DOHH2 (cell line): Measurements from ENCODE around the gene FAM20A.
"Not testable (repeated sequence)": the region's sequence is repeated elsewhere in the genome, so short reads cannot be mapped to it uniquely, and the experiment has no call there.

Experiments used
- H3F3A ChIP-seq: fragments of 200-600 bp; sonication (generic), shearing (Covaris generic); 2 replicates; pipeline ENCODE4 v1.6.0; 2016; ENCODE audit warnings: antibody characterized with exemption, mild to moderate bottlenecking; ENCODE audit not compliant: control insufficient read depth, insufficient read depth
- H3K27ac ChIP-seq: fragments of 200-600 bp; sonication (generic); 2 replicates; pipeline ENCODE4 v1.5.1; 2014; ENCODE audit warnings: low read depth, mild to moderate bottlenecking, low read length, moderate library complexity
- H3K27me3 ChIP-seq: fragments of 200-600 bp; sonication (generic); 2 replicates; pipeline ENCODE4 v1.6.1; 2014; ENCODE audit warnings: mild to moderate bottlenecking, low read length, mixed read lengths; ENCODE audit not compliant: control insufficient read depth
- H3K36me3 ChIP-seq: fragments of 200-600 bp; sonication (generic); 2 replicates; pipeline ENCODE4 v1.6.1; 2014; ENCODE audit warnings: mild to moderate bottlenecking, low read length, moderate library complexity, mixed read lengths; ENCODE audit not compliant: control insufficient read depth
- H3K4me1 ChIP-seq: fragments of 200-600 bp; sonication (generic); 2 replicates; pipeline ENCODE4 v1.6.1; 2014; ENCODE audit warnings: mild to moderate bottlenecking, low read length, mixed read lengths; ENCODE audit not compliant: control insufficient read depth
- H3K4me2 ChIP-seq: fragments of 200-600 bp; sonication (generic); 2 replicates; pipeline ENCODE4 v1.6.0; 2014; ENCODE audit warnings: mild to moderate bottlenecking, low read length, moderate library complexity
- H3K4me3 ChIP-seq: fragments of 200-600 bp; sonication (generic); 2 replicates; pipeline ENCODE4 v1.5.1; 2014; ENCODE audit warnings: mild to moderate bottlenecking, low read length, mixed read lengths
- H3K79me2 ChIP-seq: fragments of 200-600 bp; sonication (generic); 2 replicates; pipeline ENCODE4 v1.6.1; 2014; ENCODE audit warnings: mild to moderate bottlenecking, low read length, mixed read lengths; ENCODE audit not compliant: control insufficient read depth
- H3K9me2 ChIP-seq: fragments of 200-600 bp; sonication (generic); replicated peaks from 2 replicates; pipeline ENCODE4 v1.6.1; 2014; ENCODE audit warnings: mild to moderate bottlenecking, low read length, mixed read lengths; ENCODE audit not compliant: control insufficient read depth
- H3K9me3 ChIP-seq: fragments of 200-600 bp; sonication (generic); 2 replicates; pipeline ENCODE4 v1.6.1; 2014; ENCODE audit warnings: antibody characterized with exemption, low read length, mixed read lengths; ENCODE audit not compliant: control insufficient read depth, insufficient read depth
- H4K20me1 ChIP-seq: fragments of 200-600 bp; sonication (generic); 2 replicates; pipeline ENCODE4 v1.6.0; 2014; ENCODE audit warnings: low read depth, mild to moderate bottlenecking, antibody characterized with exemption, low read length, moderate library complexity; ENCODE audit not compliant: control insufficient read depth, insufficient read depth
- CTCF ChIP-seq: fragments of 200-600 bp; sonication (generic); IDR thresholded peaks from one replicate; pipeline ENCODE4 v1.5.1; 2014; ENCODE audit warnings: antibody characterized with exemption, mild to moderate bottlenecking, low read depth, low read length; ENCODE audit not compliant: poor library complexity, severe bottlenecking
- EZH2phosphoT487 ChIP-seq: fragments of 200-600 bp; sonication (generic); IDR thresholded peaks from 2 replicates; pipeline ENCODE4 v1.6.1; 2017; ENCODE audit warnings: borderline replicate concordance, mild to moderate bottlenecking, antibody characterized with exemption, low read length, moderate library complexity, mixed read lengths

The FAM20A gene

GRCh38 chr17:68587026-68587425 is 14.1 kb downstream of the FAM20A start:
- H3K27me3 ChIP-seq = no peaks in the 10 kb centered on the region
- H3K9me3 ChIP-seq = no peaks in the 10 kb centered on the region
- H3K36me3 ChIP-seq = no peaks in the 10 kb centered on the region
- H3K4me2 ChIP-seq = no peak overlapping the region
- no peak overlapping the region for H3K4me3 ChIP-seq
- no peaks in the 10 kb centered on the region for H3F3A ChIP-seq
- H3K27ac ChIP-seq = no peak overlapping the region
- no peaks in the 10 kb centered on the region for H3K4me1 ChIP-seq
- H4K20me1 ChIP-seq = no peaks in the 10 kb centered on the region
- TF ChIP-seq CTCF (no peak), EZH2phosphoT487 (no peak)
- H3K79me2 ChIP-seq = no peaks in the 10 kb centered on the region
- no peaks in the 10 kb centered on the region for H3K9me2 ChIP-seq

- Histone ChIP-seq H3K9me3 (no peaks in the 10 kb centered on the region), H3K4me3 (no peak overlapping the region), H3K36me3 (no peaks in the 10 kb centered on the region), H3K27ac (no peak overlapping the region), H3F3A (no peaks in the 10 kb centered on the region), H3K4me2 (no peak overlapping the region), H4K20me1 (no peaks in the 10 kb centered on the region), H3K79me2 (no peaks in the 10 kb centered on the region), H3K9me2 (no peaks in the 10 kb centered on the region), H3K4me1 (no peaks in the 10 kb centered on the region), H3K27me3 (no peaks in the 10 kb centered on the region)
- no peak for TF ChIP-seq CTCF
- TF ChIP-seq EZH2phosphoT487 = no peak
Observed at GRCh38 chr17:68585643-68586042, 15.5 kb downstream of the FAM20A start.

- TF ChIP-seq EZH2phosphoT487 = no peak
- TF ChIP-seq CTCF = no peak
- Histone ChIP-seq H3F3A (no peaks in the 10 kb centered on the region), H3K9me3 (no peaks in the 10 kb centered on the region), H3K4me3 (no peak overlapping the region), H3K4me2 (no peak overlapping the region), H3K27ac (no peak overlapping the region), H3K4me1 (no peaks in the 10 kb centered on the region), H3K36me3 (no peaks in the 10 kb centered on the region), H3K9me2 (no peaks in the 10 kb centered on the region), H3K27me3 (no peaks in the 10 kb centered on the region), H4K20me1 (no peaks in the 10 kb centered on the region), H3K79me2 (no peaks in the 10 kb centered on the region)
Observed at GRCh38 chr17:68584581-68585303, 16.4 kb downstream of the FAM20A start.

- H3K4me3 ChIP-seq, H3K4me1 ChIP-seq, H3K27me3 ChIP-seq, H3K9me2 ChIP-seq, H3K9me3 ChIP-seq, H3F3A ChIP-seq, H3K79me2 ChIP-seq, H3K36me3 ChIP-seq, H4K20me1 ChIP-seq, H3K27ac ChIP-seq, H3K4me2 ChIP-seq: not testable (repeated sequence)
Observed at GRCh38 chr17:68582867-68583266, 18.3 kb downstream of the FAM20A start.
